Rectal smooth muscle tissue (tissue), 1 donor: ENCODE measurements around the gene ANKRD39.

Experiments
- H3K27ac ChIP-seq: one replicate; pipeline ENCODE4 v1.7.0; 2013; ENCODE audit warnings: low read depth, low read length, inconsistent platforms
- H3K27me3 ChIP-seq: one replicate; pipeline ENCODE4 v1.7.0; 2013; ENCODE audit warnings: low read length; ENCODE audit not compliant: control insufficient read depth, insufficient read depth
- H3K36me3 ChIP-seq: one replicate; pipeline ENCODE4 v1.7.0; 2013; ENCODE audit warnings: low read length; ENCODE audit not compliant: control insufficient read depth, insufficient read depth
- H3K4me1 ChIP-seq: one replicate; pipeline ENCODE4 v1.7.0; 2013; ENCODE audit warnings: low read length; ENCODE audit not compliant: control insufficient read depth, insufficient read depth
- H3K4me3 ChIP-seq: one replicate; pipeline ENCODE4 v1.7.0; 2013; ENCODE audit warnings: low read length
- H3K9ac ChIP-seq: one replicate; pipeline ENCODE4 v1.7.0; 2013; ENCODE audit warnings: low read length

The ANKRD39 gene

GRCh38 chr2:96857667-96858372, at the start of gene ANKRD39:
Gene ANKRD39 (minus strand): TSS chr2:96858016. CDS start chr2:96857987, 29 bp downstream.
- Histone ChIP-seq H3K9ac (peak within 1 kb of the TSS; percentile 49), H3K4me3 (peak within 1 kb of the TSS; percentile 71), H3K36me3 (peaks cover 33% of the 10 kb centered on the region), H3K27me3 (no peaks in the 10 kb centered on the region), H3K4me1 (peaks cover 19% of the 10 kb centered on the region), H3K27ac (peak within 1 kb of the TSS; percentile 83)

GRCh38 chr2:96906729-96907114, 48.9 kb upstream of the ANKRD39 start:
- no peaks in the 10 kb centered on the region for H3K36me3 ChIP-seq
- H3K9ac ChIP-seq: no peak overlapping the region
- no peak overlapping the region for H3K4me3 ChIP-seq
- H3K27me3 ChIP-seq: no peaks in the 10 kb centered on the region
- peaks cover 35% of the 10 kb centered on the region for H3K4me1 ChIP-seq
- H3K27ac ChIP-seq: peak overlapping the region; percentile 95

GRCh38 chr2:96903815-96904214, 46.0 kb upstream of the ANKRD39 start:
- Histone ChIP-seq H3K27ac (peak overlapping the region; percentile 82), H3K27me3 (no peaks in the 10 kb centered on the region), H3K36me3 (no peaks in the 10 kb centered on the region), H3K9ac (no peak overlapping the region), H3K4me3 (peak overlapping the region; percentile 35), H3K4me1 (peaks cover 36% of the 10 kb centered on the region)

- no peaks in the 10 kb centered on the region for H3K27me3 ChIP-seq
- peak overlapping the region; percentile 35 for H3K4me3 ChIP-seq
- H3K27ac ChIP-seq: peak overlapping the region; percentile 82
- no peaks in the 10 kb centered on the region for H3K36me3 ChIP-seq
- H3K4me1 ChIP-seq: peaks cover 33% of the 10 kb centered on the region
- H3K9ac ChIP-seq: no peak overlapping the region
Measured at GRCh38 chr2:96903318-96903717, 45.5 kb upstream of the ANKRD39 start.

- peaks cover 23% of the 10 kb centered on the region for H3K4me1 ChIP-seq
- H3K27me3 ChIP-seq: no peaks in the 10 kb centered on the region
Measured at GRCh38 chr2:96900237-96900636, 42.4 kb upstream of the ANKRD39 start.

GRCh38 chr2:96899413-96899741, 41.6 kb upstream of the ANKRD39 start:
- no peak overlapping the region for H3K9ac ChIP-seq
- H3K4me3 ChIP-seq: no peak overlapping the region
- no peak overlapping the region for H3K27ac ChIP-seq
- no peaks in the 10 kb centered on the region for H3K36me3 ChIP-seq
- H3K27me3 ChIP-seq: no peaks in the 10 kb centered on the region
- peaks cover 25% of the 10 kb centered on the region for H3K4me1 ChIP-seq

More at GRCh38 chr2:96900237-96900636, 42.4 kb upstream of the ANKRD39 start:
- H3K4me3 ChIP-seq: no peak overlapping the region
- no peaks in the 10 kb centered on the region for H3K36me3 ChIP-seq
- no peak overlapping the region for H3K27ac ChIP-seq
- H3K9ac ChIP-seq: no peak overlapping the region

GRCh38 chr2:96898641-96899412, 41.0 kb upstream of the ANKRD39 start:
- H3K36me3 ChIP-seq: no peaks in the 10 kb centered on the region
- no peaks in the 10 kb centered on the region for H3K27me3 ChIP-seq
- no peak overlapping the region for H3K27ac ChIP-seq
- peaks cover 23% of the 10 kb centered on the region for H3K4me1 ChIP-seq
- H3K9ac ChIP-seq: no peak overlapping the region
- H3K4me3 ChIP-seq: no peak overlapping the region

- H3K36me3 ChIP-seq: no peaks in the 10 kb centered on the region
- H3K9ac ChIP-seq: no peak overlapping the region
- H3K4me3 ChIP-seq: no peak overlapping the region
- no peaks in the 10 kb centered on the region for H3K27me3 ChIP-seq
- H3K4me1 ChIP-seq: peaks cover 17% of the 10 kb centered on the region
- no peak overlapping the region for H3K27ac ChIP-seq
Measured at GRCh38 chr2:96898135-96898505, 40.3 kb upstream of the ANKRD39 start.

GRCh38 chr2:96897491-96898134, 39.8 kb upstream of the ANKRD39 start:
- Histone ChIP-seq H3K9ac (no peak overlapping the region), H3K27me3 (no peaks in the 10 kb centered on the region), H3K4me3 (no peak overlapping the region), H3K4me1 (peaks cover 17% of the 10 kb centered on the region), H3K27ac (no peak overlapping the region), H3K36me3 (no peaks in the 10 kb centered on the region)

- H3K27ac ChIP-seq: peak overlapping the region; percentile 74
- peaks cover 25% of the 10 kb centered on the region for H3K4me1 ChIP-seq
- no peaks in the 10 kb centered on the region for H3K27me3 ChIP-seq
- H3K9ac ChIP-seq: peak overlapping the region; percentile 52
- H3K4me3 ChIP-seq: no peak overlapping the region
- H3K36me3 ChIP-seq: no peaks in the 10 kb centered on the region
Measured at GRCh38 chr2:96895746-96896651, 38.2 kb upstream of the ANKRD39 start.

- Histone ChIP-seq H3K4me1 (peaks cover 27% of the 10 kb centered on the region), H3K27me3 (no peaks in the 10 kb centered on the region), H3K36me3 (no peaks in the 10 kb centered on the region), H3K9ac (peak overlapping the region; percentile 52), H3K4me3 (no peak overlapping the region), H3K27ac (peak overlapping the region; percentile 74)
Measured at GRCh38 chr2:96895032-96895745, 37.4 kb upstream of the ANKRD39 start.
